ENCODE data around the gene ARFGAP3.

GRCh38 chr22:42805998-42806830, 50.9 kb downstream of the ARFGAP3 start:
- TF ChIP-seq, protein P1, sequence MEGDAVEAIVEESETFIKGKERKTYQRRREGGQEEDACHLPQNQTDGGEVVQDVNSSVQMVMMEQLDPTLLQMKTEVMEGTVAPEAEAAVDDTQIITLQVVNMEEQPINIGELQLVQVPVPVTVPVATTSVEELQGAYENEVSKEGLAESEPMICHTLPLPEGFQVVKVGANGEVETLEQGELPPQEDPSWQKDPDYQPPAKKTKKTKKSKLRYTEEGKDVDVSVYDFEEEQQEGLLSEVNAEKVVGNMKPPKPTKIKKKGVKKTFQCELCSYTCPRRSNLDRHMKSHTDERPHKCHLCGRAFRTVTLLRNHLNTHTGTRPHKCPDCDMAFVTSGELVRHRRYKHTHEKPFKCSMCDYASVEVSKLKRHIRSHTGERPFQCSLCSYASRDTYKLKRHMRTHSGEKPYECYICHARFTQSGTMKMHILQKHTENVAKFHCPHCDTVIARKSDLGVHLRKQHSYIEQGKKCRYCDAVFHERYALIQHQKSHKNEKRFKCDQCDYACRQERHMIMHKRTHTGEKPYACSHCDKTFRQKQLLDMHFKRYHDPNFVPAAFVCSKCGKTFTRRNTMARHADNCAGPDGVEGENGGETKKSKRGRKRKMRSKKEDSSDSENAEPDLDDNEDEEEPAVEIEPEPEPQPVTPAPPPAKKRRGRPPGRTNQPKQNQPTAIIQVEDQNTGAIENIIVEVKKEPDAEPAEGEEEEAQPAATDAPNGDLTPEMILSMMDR (IDR thresholded peaks at IDR 0.05) = no peak
- TF ChIP-seq EP300 (IDR thresholded peaks at IDR 0.05) = no peak
- TF ChIP-seq POLR2AphosphoS5 (IDR thresholded peaks at IDR 0.05) = no peak
- TF ChIP-seq POLR2A (IDR thresholded peaks at IDR 0.05) = no peak

All from upper lobe of left lung (tissue), 4 donors.